ENCODE results near the gene UBR4. TPM values are rescaled to one million over a fixed set of nuclear protein-coding genes. Genes with fewer than 3 reads are reported as not detected.

UBR4 gene
- polyA plus RNA-seq, 2 of the 4 experiments (the other 2 are of a cell fraction) = 55.8 to 74.3 TPM

GRCh38 chr1:19212167-19212566, 2.1 kb upstream of the UBR4 start:
- no peak for TF ChIP-seq RCOR1 (IDR thresholded peaks at IDR 0.05; ENCODE audit: low read depth, low read length)
- no peak for TF ChIP-seq MAZ (IDR thresholded peaks at IDR 0.05; ENCODE audit: borderline replicate concordance, low read depth, low read length)
- TF ChIP-seq EHMT2 (IDR thresholded peaks at IDR 0.05; ENCODE audit: low read depth) = no peak
- TF ChIP-seq HOXA7 (CRISPR knock-in tag; IDR thresholded peaks at IDR 0.05) = no peak
- TF ChIP-seq FOXS1 (CRISPR knock-in tag; IDR thresholded peaks at IDR 0.05) = no peak
- TF ChIP-seq CBX8 (IDR thresholded peaks at IDR 0.05) = no peak
- no peak for TF ChIP-seq PHF8 (IDR thresholded peaks at IDR 0.05; ENCODE audit: borderline replicate concordance, low read depth)
- no peak for TF ChIP-seq ZFP36 (IDR thresholded peaks at IDR 0.05; ENCODE audit: borderline replicate concordance, partially characterized antibody)
- TF ChIP-seq ZC3H11A (IDR thresholded peaks at IDR 0.05) = no peak
- no peak for TF ChIP-seq RAD21 (conservative IDR thresholded peaks at IDR 0.05 in 1 of 2, IDR thresholded peaks at IDR 0.05 in 1 of 2)
- TF ChIP-seq HOXB5 (CRISPR knock-in tag; IDR thresholded peaks at IDR 0.05) = no peak
- TF ChIP-seq EHF (CRISPR knock-in tag; IDR thresholded peaks at IDR 0.05) = no peak
- no peak for TF ChIP-seq PBX3 (IDR thresholded peaks at IDR 0.05)
- no peak for TF ChIP-seq FOSB (CRISPR knock-in tag; IDR thresholded peaks at IDR 0.05)
- TF ChIP-seq, protein P1, sequence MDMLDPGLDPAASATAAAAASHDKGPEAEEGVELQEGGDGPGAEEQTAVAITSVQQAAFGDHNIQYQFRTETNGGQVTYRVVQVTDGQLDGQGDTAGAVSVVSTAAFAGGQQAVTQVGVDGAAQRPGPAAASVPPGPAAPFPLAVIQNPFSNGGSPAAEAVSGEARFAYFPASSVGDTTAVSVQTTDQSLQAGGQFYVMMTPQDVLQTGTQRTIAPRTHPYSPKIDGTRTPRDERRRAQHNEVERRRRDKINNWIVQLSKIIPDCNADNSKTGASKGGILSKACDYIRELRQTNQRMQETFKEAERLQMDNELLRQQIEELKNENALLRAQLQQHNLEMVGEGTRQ (IDR thresholded peaks at IDR 0.05) = no peak
- TF ChIP-seq ESRRA (IDR thresholded peaks at IDR 0.05; ENCODE audit: borderline replicate concordance, low read length) = no peak
- no peak for TF ChIP-seq MAX (IDR thresholded peaks at IDR 0.05)
- no peak for TF ChIP-seq RARB (CRISPR knock-in tag; IDR thresholded peaks at IDR 0.05)
- no peak for TF ChIP-seq KDM1A (IDR thresholded peaks at IDR 0.05; ENCODE audit: low read depth)
- Histone ChIP-seq H3K27ac (no peak overlapping the region), H3K4me1 (peaks cover 15% of the 10 kb centered on the region; the same call in 2 of the 3 replicates), H3K9me3 (no peaks in the 10 kb centered on the region), H3K4me2 (peak overlapping the region; percentile 89), H3K4me3 (no peak overlapping the region)
- ChIA-PET POLR2A (no interaction called here), CTCF (interaction anchor here (1.3 kb wide), 1 partner anchor 18 kb away, joined by 3 read pairs; no protein-coding TSS in a partner anchor)
- DNase-seq (ENCODE audit: low read depth in 1 of 2, low spot score in 1 of 2) = no peak
- no peak for ATAC-seq
- no peak for FAIRE-seq

DNA sequence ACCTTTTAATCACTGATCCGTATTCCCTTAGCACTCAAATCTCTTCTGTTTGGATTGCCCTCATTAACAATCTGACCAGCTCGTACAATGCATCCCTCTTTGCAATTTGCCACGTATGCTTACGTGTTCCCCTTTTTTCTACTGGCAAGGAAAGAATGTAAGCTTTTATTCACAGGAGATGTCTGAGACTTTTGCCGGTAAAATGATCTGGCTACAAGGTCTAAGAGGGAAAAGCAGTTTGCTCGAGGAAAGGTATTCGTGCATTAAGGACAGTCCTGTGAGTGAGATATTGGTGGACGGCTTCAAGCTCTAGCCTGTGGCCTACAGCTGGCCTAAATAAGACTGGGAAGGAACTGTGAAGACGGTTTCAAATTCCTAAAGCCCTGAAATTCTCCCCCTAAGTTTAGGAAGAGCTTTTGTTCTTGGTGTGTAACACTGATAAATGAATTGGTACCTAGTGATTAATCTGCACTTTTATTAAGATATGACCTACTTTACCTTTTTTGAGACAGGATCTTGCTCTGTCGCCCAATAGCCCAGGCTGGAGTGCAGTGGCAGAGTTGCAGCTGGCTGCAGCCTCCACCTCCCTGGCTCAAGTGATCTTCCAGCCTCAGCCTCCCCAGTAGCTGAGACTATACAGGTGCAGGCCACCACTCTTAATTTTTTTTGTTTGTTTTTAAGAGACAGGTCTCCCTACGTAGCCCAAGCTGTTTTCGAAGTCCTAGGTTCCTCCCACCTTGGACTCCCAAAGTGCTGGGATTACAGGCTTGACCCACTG, 895 bp upstream of the UBR4 start:
- FAIRE-seq (no peak), DNase-seq (ENCODE audit: low read depth in 1 of 2, low spot score in 1 of 2) (no peak), ATAC-seq (peak in 1 of 2 experiments; percentile 12; a peak in 1 of 6 replicates)
- TF ChIP-seq NR3C1 (IDR thresholded peaks at IDR 0.05) (no peak), PHF8 (IDR thresholded peaks at IDR 0.05; ENCODE audit: borderline replicate concordance, low read depth) (peak; percentile 25; the same call in 1 of the 2 replicates), CEBPB (IDR thresholded peaks at IDR 0.05) (no peak), ATOH8 (CRISPR knock-in tag; IDR thresholded peaks at IDR 0.05; ENCODE audit: low read depth) (no peak)
- WGBS (ENCODE audit: missing lambda C conversion rate) = 24% methylated on average over 12 of the region's 12 CpGs
- POLR2A ChIA-PET = no interaction called here
- CTCF ChIA-PET = interaction anchor here (1.0 kb wide), 1 partner anchor 30 kb away, joined by 6 read pairs; no protein-coding TSS in a partner anchor
- H3K4me3 ChIP-seq = peak overlapping the region; percentile 92
- peaks cover 15% of the 10 kb centered on the region; the same call in 2 of the 3 replicates for H3K4me1 ChIP-seq
- peak overlapping the region; percentile 89 for H3K4me2 ChIP-seq
- H3K27ac ChIP-seq = peak overlapping the region; percentile 88 to 99
- no peaks in the 10 kb centered on the region for H3K9me3 ChIP-seq
